K562 (cell line): ENCODE measurements around the gene ALDH1A3. TPM values are rescaled to one million over a fixed set of nuclear protein-coding genes. Genes with fewer than 3 reads are reported as not detected.

Source experiments
- ATAC-seq: fragments of 200-7000 bp; cut with Tn5 transposase; 3 replicates; pipeline ENCODE4 v1.9.1; 2020; ENCODE audit warnings: moderate library complexity
- BruUV-seq: library from RNA; stranded (reverse); fragments of 400-500 nt; replicated peaks from 2 replicates; lab custom pipeline; 2021; lab: Mats Ljungman, UMichigan
- CTCF ChIA-PET: fragments of 300-600 bp; formaldehyde crosslinking; extraction: SDS; loops from one replicate; lab custom pipeline; 2021; ENCODE audit warnings: low intra/inter-chr PET ratio; lab: Yijun Ruan, JAX
- POLR2A ChIA-PET: fragments of 300-600, 350-650 bp; sonication (Branson Sonifier 250); formaldehyde crosslinking; extraction: SDS; loops from one replicate; lab custom pipeline; 2021; ENCODE audit warnings: antibody characterized with exemption, inconsistent platforms; lab: Yijun Ruan, JAX
- DNase-seq, 4 experiments: peaks; one replicate each; pipeline versions ENCODE4 v3.0.0 to v3.0.0-alpha.2; 2011 to 2018; ENCODE audit warnings: low spot score in 3 of 4, mixed read lengths in 3 of 4; ENCODE audit errors: extremely low read depth in 1 of 4
- FAIRE-seq: peaks from 2 replicates; lab custom pipeline; 2011; peaks lifted over from hg19 to GRCh38; lab: Jason Lieb, UNC
- H2AFZ ChIP-seq: 2 replicates; pipeline ENCODE4 v1.6.0; 2011; ENCODE audit warnings: low read depth, low read length, control low read depth, inconsistent platforms
- H3K27ac ChIP-seq: fragments of 200-600 bp; 3 replicates; pipeline ENCODE4 v1.8.0; 2011; ENCODE audit warnings: low read depth, mild to moderate bottlenecking, control low read depth, inconsistent platforms, low read length, moderate library complexity, mixed read lengths; ENCODE audit errors: extremely low read depth
- H3K27me3 ChIP-seq, 2 experiments: fragments of 300-600 bp in 1 of 2; 2 replicates in 1 of 2; 3 replicates in 1 of 2; pipeline versions ENCODE4 v1.6.0 to v1.8.0; 2011; ENCODE audit warnings: inconsistent platforms in 2 of 2, low read length in 2 of 2, mild to moderate bottlenecking in 1 of 2, mixed read lengths in 1 of 2, moderate library complexity in 1 of 2; ENCODE audit not compliant: control insufficient read depth in 2 of 2, insufficient read depth in 2 of 2
- H3K36me3 ChIP-seq: fragments of 300-600 bp; 3 replicates; pipeline ENCODE4 v1.8.0; 2011; ENCODE audit warnings: mild to moderate bottlenecking, low read length, inconsistent platforms; ENCODE audit not compliant: control insufficient read depth, insufficient read depth
- H3K4me1 ChIP-seq, 2 experiments: fragments of 200-600 bp in 1 of 2; replicated peaks in 1 of 2; 2 replicates in 1 of 2; 3 replicates in 1 of 2; pipeline versions ENCODE4 v1.5.1 to v1.8.0; 2011; ENCODE audit warnings: inconsistent platforms in 2 of 2, low read length in 2 of 2, mild to moderate bottlenecking in 1 of 2, mixed read lengths in 1 of 2, moderate library complexity in 1 of 2; ENCODE audit not compliant: control insufficient read depth in 2 of 2, insufficient read depth in 2 of 2
- H3K4me2 ChIP-seq: 2 replicates; pipeline ENCODE4 v1.6.1; 2011; ENCODE audit warnings: low read length, control low read depth, inconsistent platforms, mixed read lengths; ENCODE audit not compliant: insufficient read depth
- H3K4me3 ChIP-seq: fragments of 200-600 bp; sonication (generic), shearing (Covaris generic); 2 replicates; pipeline ENCODE4 v1.5.1; 2016; ENCODE audit warnings: control low read depth, inconsistent platforms
- H3K79me2 ChIP-seq: fragments of 200-600 bp; 3 replicates; pipeline ENCODE4 v1.8.0; 2011; ENCODE audit warnings: low read length, inconsistent platforms; ENCODE audit not compliant: control insufficient read depth, insufficient read depth
- H3K9ac ChIP-seq, 2 experiments: 2 replicates each; pipeline versions ENCODE4 v1.6.0 to v1.6.1; 2011; ENCODE audit warnings: low read depth in 2 of 2, low read length in 2 of 2, control low read depth in 1 of 2, inconsistent platforms in 1 of 2, mild to moderate bottlenecking in 1 of 2, mixed read lengths in 1 of 2; ENCODE audit not compliant: insufficient read depth in 1 of 2
- H3K9me1 ChIP-seq: one replicate; pipeline ENCODE4 v1.6.0; 2011; ENCODE audit warnings: inconsistent platforms, mild to moderate bottlenecking, low read length, moderate library complexity; ENCODE audit not compliant: control insufficient read depth, insufficient read depth
- H3K9me3 ChIP-seq: replicated peaks from 2 replicates; pipeline ENCODE4 v1.5.1; 2011; ENCODE audit warnings: low read depth, low read length, inconsistent platforms; ENCODE audit not compliant: control insufficient read depth, insufficient read depth
- H4K20me1 ChIP-seq: replicated peaks from 2 replicates; pipeline ENCODE4 v1.6.1; 2011; ENCODE audit warnings: low read length, inconsistent platforms, mixed read lengths; ENCODE audit not compliant: control insufficient read depth, insufficient read depth
- ARID2 ChIP-seq: fragments of 450-650 bp; IDR thresholded peaks from 2 replicates; pipeline ENCODE4 v1.6.1; 2017; ENCODE audit warnings: antibody characterized with exemption, mild to moderate bottlenecking
- EWSR1 ChIP-seq: fragments of 450-650 bp; IDR thresholded peaks from 2 replicates; pipeline ENCODE4 v1.6.1; 2018; ENCODE audit warnings: borderline replicate concordance, mild to moderate bottlenecking, low read depth, moderate library complexity; ENCODE audit not compliant: partially characterized antibody
- SAP30 ChIP-seq: fragments of 200-600 bp; sonication (generic); IDR thresholded peaks from 2 replicates; pipeline ENCODE4 v1.6.1; 2012; ENCODE audit warnings: borderline replicate concordance, low read depth, mild to moderate bottlenecking, moderate library complexity, low read length, control low read depth, inconsistent platforms; ENCODE audit not compliant: insufficient read depth, poor library complexity, severe bottlenecking
- TBL1XR1 ChIP-seq, 2 experiments: IDR thresholded peaks; 2 replicates each; pipeline ENCODE4 v1.6.1; 2012; ENCODE audit warnings: improper control_type of control experiment in 2 of 2, low read length in 2 of 2, mild to moderate bottlenecking in 1 of 2
- ZNF134 ChIP-seq: fragments of 250-450 bp; sonication (Bioruptor Pico); conservative IDR thresholded peaks from 2 replicates; pipeline ENCODE4 v1.4.0; 2020
- WGBS: fragments of 100-300 bp; shearing (Covaris generic); methylation state at CpG from one replicate; pipeline ENCODE4 v1.1.6; 2016; ENCODE audit warnings: low coverage, mixed read lengths; ENCODE audit not compliant: insufficient coverage; ENCODE audit errors: missing lambda C conversion rate; 5-methylcytosine and 5-hydroxymethylcytosine counted together
- in situ Hi-C: fragments of 300-500 bp; cut with MboI; formaldehyde crosslinking; loops from 4 replicates; pipeline ENCODE4 v1.15.0; 2018; ENCODE audit warnings: inconsistent platforms, mixed read lengths
- intact Hi-C: fragments of 100-400 bp; cut with micrococcal nuclease; formaldehyde crosslinking; loops from 2 replicates; pipeline ENCODE4 v1.14.2; 2022
- polyA plus RNA-seq, 8 experiments: library from polyadenylated mRNA; depleted of rRNA in 4 of 8; stranded (reverse) in 5 of 8; unstranded in 3 of 8; fragments of >200 nt; fragmentation: Nextera tagmentation in 2 of 8; fragmentation: Illumina TruSeq in 1 of 8; extraction: Ambion mirVana in 2 of 8; extraction: Trizol in 1 of 8; gene quantifications; 2 replicates each; pipeline versions ENCODE4 v1.2.1 to v1.2.3, GENCODE V29; 2011 to 2014; ENCODE audit warnings: inconsistent platforms in 1 of 8, missing spikeins in 1 of 8
- total RNA-seq, 7 experiments: library from RNA; depleted of rRNA in 6 of 7; stranded (reverse); fragments of >200 nt in 6 of 7; fragmentation: Illumina TruSeq in 2 of 7; extraction: Trizol in 2 of 7; gene quantifications; 2 replicates each; pipeline versions ENCODE4 v1.2.1 to v1.2.3, GENCODE V29; 2011 to 2021; ENCODE audit warnings: low replicate concordance in 1 of 7
- TF ChIP-seq, protein P1 (sequence below), 2 experiments: fragments of 450-650 bp in 1 of 2; IDR thresholded peaks; 2 replicates each; pipeline ENCODE4 v1.6.1; 2011 to 2017; ENCODE audit warnings: low read depth in 2 of 2, antibody characterized with exemption in 1 of 2, borderline replicate concordance in 1 of 2, low read length in 1 of 2, mild to moderate bottlenecking in 1 of 2, mixed read lengths in 1 of 2; ENCODE audit not compliant: control insufficient read depth in 1 of 2
- TF ChIP-seq, protein P2 (sequence below): sonication (generic); formaldehyde crosslinking; IDR thresholded peaks from 2 replicates; pipeline ENCODE4 v1.8.1; 2023; ENCODE audit warnings: mild to moderate bottlenecking, missing genetic modification reagents, moderate library complexity
- TF ChIP-seq, protein P3 (sequence below): fragments of 250-450 bp; sonication (Bioruptor Pico); IDR thresholded peaks from 2 replicates; pipeline ENCODE4 v1.4.0; 2020; ENCODE audit warnings: borderline replicate concordance

The ALDH1A3 gene
- total and polyA plus RNA-seq, 9 of the 15 experiments (the other 6 are each of a cell fraction or from before 2014, with no cell fraction given) = 0.38 TPM; not detected in 8

DNA sequence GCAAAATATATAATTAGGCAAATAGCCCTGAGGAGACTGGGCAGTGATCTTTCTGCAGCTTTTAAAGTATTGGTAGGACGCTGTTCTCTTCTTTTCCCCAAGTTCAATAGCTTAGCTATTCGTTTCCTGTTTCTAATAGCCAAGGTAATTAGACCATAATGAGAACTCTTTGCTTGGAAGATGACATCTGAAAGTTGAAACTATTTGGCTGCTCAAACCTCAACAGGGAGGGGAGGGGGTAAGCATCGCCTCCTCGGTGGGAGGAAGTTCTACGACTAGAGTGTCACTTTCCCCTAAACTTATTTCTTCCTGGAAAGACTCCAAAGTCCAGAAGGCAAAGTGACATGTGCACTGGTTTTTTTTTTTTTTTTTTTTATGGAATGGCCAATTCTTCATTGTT is 22.8 kb upstream of the ALDH1A3 start:
- no TSS peak for BruUV-seq
- Histone ChIP-seq H3K9me1 (no peaks in the 10 kb centered on the region), H2AFZ (no peak overlapping the region), H3K4me1 (no peaks in the 10 kb centered on the region)
- intact Hi-C loops = no loop called here
- CTCF ChIA-PET = no interaction called here
- TF ChIP-seq, protein P1, sequence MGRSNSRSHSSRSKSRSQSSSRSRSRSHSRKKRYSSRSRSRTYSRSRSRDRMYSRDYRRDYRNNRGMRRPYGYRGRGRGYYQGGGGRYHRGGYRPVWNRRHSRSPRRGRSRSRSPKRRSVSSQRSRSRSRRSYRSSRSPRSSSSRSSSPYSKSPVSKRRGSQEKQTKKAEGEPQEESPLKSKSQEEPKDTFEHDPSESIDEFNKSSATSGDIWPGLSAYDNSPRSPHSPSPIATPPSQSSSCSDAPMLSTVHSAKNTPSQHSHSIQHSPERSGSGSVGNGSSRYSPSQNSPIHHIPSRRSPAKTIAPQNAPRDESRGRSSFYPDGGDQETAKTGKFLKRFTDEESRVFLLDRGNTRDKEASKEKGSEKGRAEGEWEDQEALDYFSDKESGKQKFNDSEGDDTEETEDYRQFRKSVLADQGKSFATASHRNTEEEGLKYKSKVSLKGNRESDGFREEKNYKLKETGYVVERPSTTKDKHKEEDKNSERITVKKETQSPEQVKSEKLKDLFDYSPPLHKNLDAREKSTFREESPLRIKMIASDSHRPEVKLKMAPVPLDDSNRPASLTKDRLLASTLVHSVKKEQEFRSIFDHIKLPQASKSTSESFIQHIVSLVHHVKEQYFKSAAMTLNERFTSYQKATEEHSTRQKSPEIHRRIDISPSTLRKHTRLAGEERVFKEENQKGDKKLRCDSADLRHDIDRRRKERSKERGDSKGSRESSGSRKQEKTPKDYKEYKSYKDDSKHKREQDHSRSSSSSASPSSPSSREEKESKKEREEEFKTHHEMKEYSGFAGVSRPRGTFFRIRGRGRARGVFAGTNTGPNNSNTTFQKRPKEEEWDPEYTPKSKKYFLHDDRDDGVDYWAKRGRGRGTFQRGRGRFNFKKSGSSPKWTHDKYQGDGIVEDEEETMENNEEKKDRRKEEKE (IDR thresholded peaks at IDR 0.05; ENCODE audit: borderline replicate concordance in 1 of 2, control insufficient read depth in 1 of 2, low read depth in 2 of 2, low read length in 1 of 2) = no peak
- TF ChIP-seq, protein P2, sequence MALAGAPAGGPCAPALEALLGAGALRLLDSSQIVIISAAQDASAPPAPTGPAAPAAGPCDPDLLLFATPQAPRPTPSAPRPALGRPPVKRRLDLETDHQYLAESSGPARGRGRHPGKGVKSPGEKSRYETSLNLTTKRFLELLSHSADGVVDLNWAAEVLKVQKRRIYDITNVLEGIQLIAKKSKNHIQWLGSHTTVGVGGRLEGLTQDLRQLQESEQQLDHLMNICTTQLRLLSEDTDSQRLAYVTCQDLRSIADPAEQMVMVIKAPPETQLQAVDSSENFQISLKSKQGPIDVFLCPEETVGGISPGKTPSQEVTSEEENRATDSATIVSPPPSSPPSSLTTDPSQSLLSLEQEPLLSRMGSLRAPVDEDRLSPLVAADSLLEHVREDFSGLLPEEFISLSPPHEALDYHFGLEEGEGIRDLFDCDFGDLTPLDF (CRISPR knock-in tag) = no peak
- TF ChIP-seq TBL1XR1 (IDR thresholded peaks at IDR 0.05; ENCODE audit: low read length in 2 of 2) (no peak), ZNF134 (no peak), SAP30 (no peak), EWSR1 (no peak), ARID2 (no peak)
- TF ChIP-seq, protein P3, sequence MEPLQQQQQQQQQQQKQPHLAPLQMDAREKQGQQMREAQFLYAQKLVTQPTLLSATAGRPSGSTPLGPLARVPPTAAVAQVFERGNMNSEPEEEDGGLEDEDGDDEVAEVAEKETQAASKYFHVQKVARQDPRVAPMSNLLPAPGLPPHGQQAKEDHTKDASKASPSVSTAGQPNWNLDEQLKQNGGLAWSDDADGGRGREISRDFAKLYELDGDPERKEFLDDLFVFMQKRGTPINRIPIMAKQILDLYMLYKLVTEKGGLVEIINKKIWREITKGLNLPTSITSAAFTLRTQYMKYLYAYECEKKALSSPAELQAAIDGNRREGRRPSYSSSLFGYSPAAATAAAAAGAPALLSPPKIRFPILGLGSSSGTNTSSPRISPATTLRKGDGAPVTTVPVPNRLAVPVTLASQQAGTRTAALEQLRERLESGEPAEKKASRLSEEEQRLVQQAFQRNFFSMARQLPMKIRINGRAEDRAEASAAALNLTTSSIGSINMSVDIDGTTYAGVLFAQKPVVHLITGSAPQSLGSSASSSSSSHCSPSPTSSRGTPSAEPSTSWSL (CRISPR knock-in tag) = no peak
- TF ChIP-seq, all 486 proteins: peak for 0
- POLR2A ChIA-PET = interaction anchor here (0.6 kb wide), 1 partner anchor 134 kb away, joined by 3 read pairs; no protein-coding TSS in a partner anchor
- Histone ChIP-seq H3K79me2 (no peaks in the 10 kb centered on the region), H3K9me3 (no peaks in the 10 kb centered on the region), H3K4me2 (no peak overlapping the region), H4K20me1 (no peaks in the 10 kb centered on the region), H3K4me3 (no peak overlapping the region), H3K9ac (no peak overlapping the region), H3K27me3 (peaks cover 2 to 35% of the 10 kb centered on the region in 2 experiments; a peak in 4 of 5 replicates), H3K27ac (no peak overlapping the region), H3K36me3 (no peaks in the 10 kb centered on the region)
- in situ Hi-C loops = no loop called here
- WGBS = 0% methylated on average over 5 of the region's 5 CpGs
- FAIRE-seq = peak; percentile 51
- ATAC-seq = no peak
- no peak for DNase-seq
